NCI-H82 treated with DMSO at 0.1 percent for 48 hours (cell line): ENCODE results near the gene PACS2.

ENCODE experiments used
- DNase-seq: peaks from one replicate; lab custom pipeline; 2025; ENCODE audit not compliant: unreplicated experiment; lab: John Stamatoyannopoulos, UW

The PACS2 gene

GRCh38 chr14:105398044-105398725 is 83.6 kb downstream of the PACS2 start, which contains the start of gene TEX22:
Gene TEX22 (plus strand): TSS chr14:105398538. CDS start chr14:105399341, 803 bp downstream.
- DNase-seq = peak; percentile 55

- DNase-seq = no peak
Measured at GRCh38 chr14:105398726-105399465, 84.3 kb downstream of the PACS2 start.

GRCh38 chr14:105399466-105399775 is 84.9 kb downstream of the PACS2 start:
- DNase-seq = no peak

GRCh38 chr14:105400016-105400415 is 85.5 kb downstream of the PACS2 start:
- no peak for DNase-seq

GRCh38 chr14:105401699-105402098 is 87.2 kb downstream of the PACS2 start:
- no peak for DNase-seq

- DNase-seq = no peak
Measured at GRCh38 chr14:105408592-105408991, 94.0 kb downstream of the PACS2 start.

- DNase-seq = no peak
Measured at GRCh38 chr14:105409364-105409763, 94.8 kb downstream of the PACS2 start.

- no peak for DNase-seq
Measured at GRCh38 chr14:105410642-105411016, 96.1 kb downstream of the PACS2 start.

- no peak for DNase-seq
Measured at GRCh38 chr14:105411017-105411941, 96.7 kb downstream of the PACS2 start.

- DNase-seq = no peak
Measured at GRCh38 chr14:105411985-105412770, 97.6 kb downstream of the PACS2 start.

GRCh38 chr14:105412771-105413543 is 98.4 kb downstream of the PACS2 start:
- DNase-seq = no peak

GRCh38 chr14:105413544-105413886 is 99.0 kb downstream of the PACS2 start:
- no peak for DNase-seq

- no peak for DNase-seq
Measured at GRCh38 chr14:105414456-105415371, 100.2 kb downstream of the PACS2 start.

- DNase-seq = no peak
Measured at GRCh38 chr14:105415481-105416428, 101.2 kb downstream of the PACS2 start.

GRCh38 chr14:105416671-105417070 is 102.1 kb downstream of the PACS2 start:
- DNase-seq = no peak

GRCh38 chr14:105417690-105418121 is 103.2 kb downstream of the PACS2 start:
- no peak for DNase-seq

GRCh38 chr14:105418269-105419194 is 104.0 kb downstream of the PACS2 start:
- DNase-seq = no peak
